ENCODE results near the gene BBS9.
A peak's percentile ranks its signal among the peaks of the same experiment; 100 is the strongest.

Gene BBS9

GRCh38 chr7:33642312-33642711, 512.9 kb downstream of the BBS9 start:
- no peak for TF ChIP-seq CTCF (conservative IDR thresholded peaks at IDR 0.05; ENCODE audit: control insufficient read depth, insufficient read depth, low read depth, low read length)

GRCh38 chr7:33643530-33643929, 514.2 kb downstream of the BBS9 start:
- TF ChIP-seq CTCF (conservative IDR thresholded peaks at IDR 0.05; ENCODE audit: control insufficient read depth, insufficient read depth, low read depth, low read length) = no peak
- H3K4me3 ChIP-seq (ENCODE audit: control insufficient read depth, low read depth, low read length) = no peak overlapping the region
- no peak for DNase-seq (ENCODE audit: low read depth)

More at GRCh38 chr7:33642312-33642711, 512.9 kb downstream of the BBS9 start:
- H3K4me3 ChIP-seq (ENCODE audit: control insufficient read depth, low read depth, low read length) = no peak overlapping the region
- no peak for DNase-seq (ENCODE audit: low read depth)

- peak; percentile 36 for DNase-seq (ENCODE audit: low read depth)
- TF ChIP-seq CTCF (conservative IDR thresholded peaks at IDR 0.05; ENCODE audit: control insufficient read depth, insufficient read depth, low read depth, low read length) = no peak
- H3K4me3 ChIP-seq (ENCODE audit: control insufficient read depth, low read depth, low read length) = no peak overlapping the region
These were observed 515.1 kb downstream of the BBS9 start for GRCh38 chr7:33644489-33644888.

- peak; percentile 64 for DNase-seq (ENCODE audit: low read depth)
- TF ChIP-seq CTCF (conservative IDR thresholded peaks at IDR 0.05; ENCODE audit: control insufficient read depth, insufficient read depth, low read depth, low read length) = no peak
- H3K4me3 ChIP-seq (ENCODE audit: control insufficient read depth, low read depth, low read length) = no peak overlapping the region
These were observed 515.7 kb downstream of the BBS9 start for GRCh38 chr7:33645104-33645503.

- TF ChIP-seq CTCF (conservative IDR thresholded peaks at IDR 0.05; ENCODE audit: control insufficient read depth, insufficient read depth, low read depth, low read length) = no peak
- no peak overlapping the region for H3K4me3 ChIP-seq (ENCODE audit: control insufficient read depth, low read depth, low read length)
- no peak for DNase-seq (ENCODE audit: low read depth)
These were observed 516.8 kb downstream of the BBS9 start for GRCh38 chr7:33646166-33646565.

- no peak for DNase-seq (ENCODE audit: low read depth)
- TF ChIP-seq CTCF (conservative IDR thresholded peaks at IDR 0.05; ENCODE audit: control insufficient read depth, insufficient read depth, low read depth, low read length) = no peak
- H3K4me3 ChIP-seq (ENCODE audit: control insufficient read depth, low read depth, low read length) = no peak overlapping the region
These were observed 517.6 kb downstream of the BBS9 start for GRCh38 chr7:33646891-33647391.
